DMS 273 treated with DMSO at 0.1 percent for 48 hours (cell line): ENCODE measurements around the gene CCDC27.
"Not testable (repeated sequence)": the region's sequence is repeated elsewhere in the genome, so short reads cannot be mapped to it uniquely, and the experiment has no call there.

Source experiments
- DNase-seq: peaks from one replicate; lab custom pipeline; 2025; lab: John Stamatoyannopoulos, UW

CCDC27 gene

GRCh38 chr1:3736708-3737107 lies 15.5 kb upstream of the CCDC27 start:
- no peak for DNase-seq

GRCh38 chr1:3738943-3739342 lies 13.3 kb upstream of the CCDC27 start:
- no peak for DNase-seq

GRCh38 chr1:3740042-3740441 lies 12.2 kb upstream of the CCDC27 start:
- no peak for DNase-seq

GRCh38 chr1:3740752-3741151 lies 11.5 kb upstream of the CCDC27 start:
- DNase-seq = no peak

- no peak for DNase-seq
Measured at GRCh38 chr1:3741566-3742438, 10.4 kb upstream of the CCDC27 start.

GRCh38 chr1:3742439-3743298 lies 9.6 kb upstream of the CCDC27 start:
- DNase-seq = no peak

- DNase-seq = no peak
Measured at GRCh38 chr1:3743421-3743820, 8.8 kb upstream of the CCDC27 start.

GRCh38 chr1:3743826-3744225 lies 8.4 kb upstream of the CCDC27 start:
- no peak for DNase-seq

- DNase-seq = no peak
Measured at GRCh38 chr1:3744646-3745045, 7.6 kb upstream of the CCDC27 start.

- no peak for DNase-seq
Measured at GRCh38 chr1:3745071-3745470, 7.2 kb upstream of the CCDC27 start.

GRCh38 chr1:3745590-3746381 lies 6.5 kb upstream of the CCDC27 start:
- no peak for DNase-seq

GRCh38 chr1:3746389-3746829 lies 5.8 kb upstream of the CCDC27 start:
- DNase-seq = no peak

GRCh38 chr1:3746830-3747521 lies 5.3 kb upstream of the CCDC27 start:
- DNase-seq = peak; percentile 12

GRCh38 chr1:3747522-3747848 lies 4.8 kb upstream of the CCDC27 start:
- no peak for DNase-seq

GRCh38 chr1:3747903-3748302 lies 4.3 kb upstream of the CCDC27 start:
- no peak for DNase-seq

- DNase-seq = not testable (repeated sequence)
Measured at GRCh38 chr1:3748316-3748900, 3.8 kb upstream of the CCDC27 start.

- no peak for DNase-seq
Measured at GRCh38 chr1:3749512-3749911, 2.7 kb upstream of the CCDC27 start.

GRCh38 chr1:3750741-3751140 lies 1.5 kb upstream of the CCDC27 start:
- DNase-seq = no peak

GRCh38 chr1:3753656-3754454 lies 1.6 kb downstream of the CCDC27 start:
- no peak for DNase-seq

GRCh38 chr1:3756394-3756793 lies 4.1 kb downstream of the CCDC27 start:
- no peak for DNase-seq
